ENCODE measurements around the gene TMPRSS15. TPM values are rescaled to one million over a fixed set of nuclear protein-coding genes. Genes with fewer than 3 reads are reported as not detected.

TMPRSS15 gene
- total and polyA plus RNA-seq, 12 donors: 0.06 TPM; not detected in 11

GRCh38 chr21:18245464-18245967 lies 158.1 kb downstream of the TMPRSS15 start:
- Histone ChIP-seq H3K9me3 (no peaks in the 10 kb centered on the region), H3K4me3 (peak overlapping the region in 9 of 10 donors; percentile 28 to 57 (median 47)), H3K36me3 (no peaks in the 10 kb centered on the region), H3K27ac (no peak overlapping the region), H3K27me3 (peaks cover 0 to 37% (median 26%) of the 10 kb centered on the region in 7 donors), H3K4me1 (peaks cover 0 to 18% (median 13%) of the 10 kb centered on the region in 9 donors)
- DNase-seq: no peak
- 9 to 10% methylated on average over 22 of the region's 22 CpGs for WGBS, 2 donors
- intact Hi-C loops (cut with DNase I): no loop called here
- no peak for TF ChIP-seq CTCF (IDR thresholded peaks at IDR 0.05)
- peak in 4 of 8 donors; percentile 14 to 44 (median 36) for ATAC-seq

- no peaks in the 10 kb centered on the region for H3K9me3 ChIP-seq
- H3K4me1 ChIP-seq: peaks cover 0 to 18% (median 13%) of the 10 kb centered on the region in 9 donors
- peaks cover 0 to 37% (median 26%) of the 10 kb centered on the region in 7 donors for H3K27me3 ChIP-seq
- DNase-seq: peak in 1 of 2 donors; percentile 8
- WGBS, 2 donors: 1 to 2% methylated on average over 52 to 72 of the region's 72 CpGs
- TF ChIP-seq CTCF (IDR thresholded peaks at IDR 0.05): no peak
- no peaks in the 10 kb centered on the region for H3K36me3 ChIP-seq
- intact Hi-C loops (cut with DNase I): no loop called here
- peak in 5 of 8 donors; percentile 29 to 75 (median 54) for ATAC-seq
- no peak within 1 kb of the TSS for H3K27ac ChIP-seq
- H3K4me3 ChIP-seq: peak within 1 kb of the TSS in 9 of 10 donors; percentile 28 to 57 (median 47)
These were observed 158.7 kb downstream of the TMPRSS15 start, which contains the start of gene CHODL for GRCh38 chr21:18244671-18245463. Gene CHODL, plus strand, starts transcription at chr21:18244833. Its CDS starts 391 bp downstream, at chr21:18245224.

GRCh38 chr21:18235545-18235944 lies 168.0 kb downstream of the TMPRSS15 start:
- 67 to 71% methylated on average over 1 of the region's 1 CpG for WGBS, 2 donors
- H3K4me3 ChIP-seq: no peak overlapping the region
- H3K9me3 ChIP-seq: no peaks in the 10 kb centered on the region
- no peaks in the 10 kb centered on the region for H3K36me3 ChIP-seq
- no peak overlapping the region for H3K27ac ChIP-seq
- no peaks in the 10 kb centered on the region for H3K4me1 ChIP-seq
- H3K27me3 ChIP-seq: no peaks in the 10 kb centered on the region
- intact Hi-C loops (cut with DNase I): no loop called here
- no peak for DNase-seq
- TF ChIP-seq CTCF (IDR thresholded peaks at IDR 0.05): no peak
- ATAC-seq: no peak

GRCh38 chr21:18228060-18228739 lies 175.4 kb downstream of the TMPRSS15 start:
- Histone ChIP-seq H3K36me3 (no peaks in the 10 kb centered on the region), H3K9me3 (no peaks in the 10 kb centered on the region), H3K4me3 (no peak overlapping the region), H3K4me1 (no peaks in the 10 kb centered on the region), H3K27ac (no peak overlapping the region), H3K27me3 (no peaks in the 10 kb centered on the region)
- ATAC-seq (no peak), DNase-seq (no peak)
- intact Hi-C loops (cut with DNase I): loop anchor here in 1 of 10 donors (5.0 kb wide), 1 partner anchor 884 kb away; no protein-coding TSS in a partner anchor
- 67 to 76% methylated on average over 5 of the region's 5 CpGs for WGBS, 2 donors
- TF ChIP-seq CTCF (IDR thresholded peaks at IDR 0.05): no peak

Measured in heart right ventricle (tissue), 16 donors.